HEK293T (cell line): ENCODE data around the gene ACADVL.

Experiments
- ARNT ChIP-seq: fragments of 450-650 bp; IDR thresholded peaks from 2 replicates; pipeline ENCODE4 v1.6.1; 2017; ENCODE audit warnings: mild to moderate bottlenecking
- FOXA1 ChIP-seq: fragments of 450-650 bp; IDR thresholded peaks from 2 replicates; pipeline ENCODE4 v1.6.1; 2016; ENCODE audit warnings: mild to moderate bottlenecking

DNA sequence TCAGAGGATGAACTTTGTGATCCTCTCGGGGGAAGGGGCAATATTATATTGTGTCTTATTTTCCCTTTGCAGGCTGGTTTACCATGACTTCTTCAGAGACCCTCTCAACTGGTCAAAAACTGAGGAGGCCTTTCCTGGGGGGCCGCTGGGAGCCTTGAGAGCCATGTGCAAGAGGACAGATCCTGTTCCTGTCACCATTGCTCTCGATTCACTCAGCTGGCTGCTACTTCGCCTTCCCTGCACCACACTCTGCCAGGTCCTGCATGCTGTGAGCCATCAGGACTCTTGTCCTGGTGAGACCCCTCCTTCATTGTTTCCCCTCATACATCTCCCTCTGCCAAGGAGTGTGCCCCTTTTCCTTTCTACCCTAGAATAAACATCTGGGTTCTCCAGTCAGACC is 34.8 kb downstream of the ACADVL start:
- TF ChIP-seq ARNT = no peak
- TF ChIP-seq FOXA1 = no peak
